HCT116 (cell line): ENCODE results near the gene CECR2. TPM values are rescaled to one million over a fixed set of nuclear protein-coding genes. Genes with fewer than 3 reads are reported as not detected.
"Not testable (repeated sequence)": the region's sequence is repeated elsewhere in the genome, so short reads cannot be mapped to it uniquely, and the experiment has no call there.

Source experiments
- ATAC-seq: fragments of 200-7000 bp; cut with Tn5 transposase; 2 replicates; pipeline ENCODE4 v1.9.1; 2020; ENCODE audit warnings: mild to moderate bottlenecking, moderate library complexity
- BruUV-seq: library from RNA; stranded (reverse); fragments of 400-500 nt; replicated peaks from 2 replicates; lab custom pipeline; 2021; lab: Mats Ljungman, UMichigan
- CTCF ChIA-PET: fragments of 300-600 bp; sonication (Branson Sonifier 250); formaldehyde crosslinking; loops from one replicate; lab custom pipeline; 2021; ENCODE audit warnings: antibody characterized with exemption; lab: Charles Lee
- POLR2A ChIA-PET: fragments of 300-600, 350-600 bp; sonication (Branson Sonifier 250); formaldehyde crosslinking; loops from one replicate; lab custom pipeline; 2021; ENCODE audit warnings: antibody characterized with exemption; lab: Charles Lee
- RAD21 ChIA-PET, 2 experiments: fragments of 300-600 bp; sonication (Branson Sonifier 250); formaldehyde crosslinking; loops; one replicate each; lab custom pipeline; 2023; ENCODE audit warnings: low total read pairs in 2 of 2; ENCODE audit not compliant: uncharacterized antibody in 2 of 2, unreplicated experiment in 2 of 2, low non-redundant PET in 1 of 2; lab: Charles Lee
- DNase-seq: peaks from one replicate; pipeline ENCODE4 v3.0.0-alpha.2; 2010; ENCODE audit warnings: low read depth, low spot score
- H2AFZ ChIP-seq: fragments of 200-600 bp; shearing (Covaris generic), sonication (generic); 2 replicates; pipeline ENCODE4 v1.6.1; 2017; ENCODE audit warnings: low read depth, mixed run types, mixed read lengths, antibody characterized with exemption, low read length; ENCODE audit not compliant: poor library complexity, severe bottlenecking
- H3K27ac ChIP-seq: 2 replicates; pipeline ENCODE4 v1.5.1; 2012; ENCODE audit warnings: low read depth, low read length
- H3K27me3 ChIP-seq: fragments of 200-600 bp; sonication (generic); 2 replicates; pipeline ENCODE4 v1.6.1; 2016; ENCODE audit warnings: mixed run types, low read length, mixed read lengths; ENCODE audit not compliant: insufficient read depth
- H3K36me3 ChIP-seq, 2 experiments: fragments of 200-500 bp in 1 of 2; fragments of 200-600 bp in 1 of 2; sonication (Bioruptor generic) in 1 of 2; sonication (generic) in 1 of 2; 2 replicates each; pipeline versions ENCODE4 v1.5.1 to v1.6.1; 2014 to 2016; ENCODE audit warnings: low read length in 2 of 2, inconsistent platforms in 1 of 2, mixed read lengths in 1 of 2, mixed run types in 1 of 2; ENCODE audit not compliant: insufficient read depth in 2 of 2, control insufficient read depth in 1 of 2
- H3K4me1 ChIP-seq, 2 experiments: fragments of 200-600 bp in 1 of 2; sonication (generic) in 1 of 2; 2 replicates each; pipeline versions ENCODE4 v1.5.1 to v1.6.1; 2012 to 2017; ENCODE audit warnings: low read length in 2 of 2, inconsistent platforms in 1 of 2, mild to moderate bottlenecking in 1 of 2, mixed read lengths in 1 of 2, mixed run types in 1 of 2, moderate library complexity in 1 of 2; ENCODE audit not compliant: insufficient read depth in 2 of 2, control insufficient read depth in 1 of 2
- H3K4me2 ChIP-seq: fragments of 200-600 bp; sonication (generic); 2 replicates; pipeline ENCODE4 v1.6.1; 2017; ENCODE audit warnings: mixed run types, low read length, mixed read lengths
- H3K4me3 ChIP-seq, 2 experiments: fragments of 200-600 bp in 1 of 2; sonication (generic) in 1 of 2; replicated peaks in 1 of 2; 2 replicates each; pipeline ENCODE4 v1.5.1; 2011 to 2016; ENCODE audit warnings: low read length in 2 of 2, control low read depth in 1 of 2, low read depth in 1 of 2, mild to moderate bottlenecking in 1 of 2, mixed read lengths in 1 of 2, mixed run types in 1 of 2
- H3K79me2 ChIP-seq: fragments of 200-600 bp; sonication (generic); 2 replicates; pipeline ENCODE4 v1.6.1; 2017; ENCODE audit warnings: mild to moderate bottlenecking, mixed run types, low read length, moderate library complexity, mixed read lengths; ENCODE audit not compliant: insufficient read depth
- H3K9ac ChIP-seq: fragments of 200-600 bp; sonication (generic); 2 replicates; pipeline ENCODE4 v1.6.1; 2016; ENCODE audit warnings: low read length, mixed read lengths
- H3K9me2 ChIP-seq: fragments of 200-600 bp; sonication (generic), shearing (Covaris generic); 2 replicates; pipeline ENCODE4 v1.6.1; 2017; ENCODE audit warnings: mixed run types, mild to moderate bottlenecking, moderate library complexity; ENCODE audit not compliant: insufficient read depth
- H3K9me3 ChIP-seq, 2 experiments: fragments of 200-500 bp in 1 of 2; fragments of 200-600 bp in 1 of 2; sonication (Bioruptor generic) in 1 of 2; sonication (generic) in 1 of 2; 2 replicates each; pipeline ENCODE4 v1.6.1; 2014 to 2017; ENCODE audit warnings: low read length in 2 of 2, mixed read lengths in 2 of 2, inconsistent platforms in 1 of 2, low read depth in 1 of 2, mild to moderate bottlenecking in 1 of 2, mixed run types in 1 of 2, moderate library complexity in 1 of 2; ENCODE audit not compliant: control insufficient read depth in 1 of 2, insufficient read depth in 1 of 2
- H4K20me1 ChIP-seq: fragments of 200-600 bp; sonication (generic), shearing (Covaris generic); 2 replicates; pipeline ENCODE4 v1.6.1; 2017; ENCODE audit warnings: mixed run types, mild to moderate bottlenecking, moderate library complexity; ENCODE audit not compliant: insufficient read depth
- ATF3 ChIP-seq: IDR thresholded peaks from 2 replicates; pipeline ENCODE4 v1.6.1; 2012
- EZH2phosphoT487 ChIP-seq: fragments of 200-600 bp; IDR thresholded peaks from 2 replicates; pipeline ENCODE4 v1.6.1; 2018; ENCODE audit warnings: antibody characterized with exemption, borderline replicate concordance
- POLR2A ChIP-seq: IDR thresholded peaks from 2 replicates; pipeline ENCODE4 v1.7.0; 2011; ENCODE audit warnings: borderline replicate concordance; ENCODE audit not compliant: insufficient read depth, insufficient read length; ENCODE audit errors: extremely low read depth
- REST ChIP-seq: IDR thresholded peaks from 2 replicates; pipeline ENCODE4 v1.6.1; 2012; ENCODE audit warnings: low read depth
- TCF7L2 ChIP-seq: IDR thresholded peaks from 2 replicates; pipeline ENCODE4 v1.7.0; 2011; ENCODE audit warnings: borderline replicate concordance, inconsistent platforms; ENCODE audit not compliant: insufficient read depth, insufficient read length; ENCODE audit errors: extremely low read depth
- YY1 ChIP-seq: IDR thresholded peaks from 2 replicates; pipeline ENCODE4 v1.6.1; 2011; ENCODE audit warnings: low read length, low read depth, moderate library complexity, mild to moderate bottlenecking; ENCODE audit not compliant: insufficient replicate concordance; ENCODE audit errors: extremely low read depth
- ZBTB33 ChIP-seq: IDR thresholded peaks from 2 replicates; pipeline ENCODE4 v1.6.1; 2011; ENCODE audit warnings: mild to moderate bottlenecking, low read length, moderate library complexity; ENCODE audit not compliant: insufficient replicate concordance; ENCODE audit errors: extremely low read depth
- ZFX ChIP-seq: fragments of 450-650 bp; IDR thresholded peaks from 2 replicates; pipeline ENCODE4 v1.6.1; 2017
- intact Hi-C: fragments of 100-400 bp; cut with micrococcal nuclease; formaldehyde crosslinking; loops from 2 replicates; pipeline ENCODE4 v1.10.0; 2022
- total RNA-seq: library from RNA; stranded (reverse); gene quantifications from one replicate; pipeline ENCODE4 v1.2.1, GENCODE V29; 2021; ENCODE audit not compliant: unreplicated experiment

CECR2 gene
- total RNA-seq, 1 experiment from 2014 or later: 6.0 TPM

GRCh38 chr22:17518406-17518805, 149.1 kb downstream of the CECR2 start:
- no peaks in the 10 kb centered on the region for H3K27me3 ChIP-seq
- H3K4me3 ChIP-seq: no peak overlapping the region
- RAD21 ChIA-PET: no interaction called here
- H4K20me1 ChIP-seq: no peaks in the 10 kb centered on the region
- no peaks in the 10 kb centered on the region for H3K36me3 ChIP-seq
- POLR2A ChIA-PET: no interaction called here
- ATAC-seq (no peak), DNase-seq (no peak)
- BruUV-seq: no TSS peak
- TF ChIP-seq ZBTB33: no peak
- no peak for TF ChIP-seq REST
- TF ChIP-seq TCF7L2: no peak
- TF ChIP-seq POLR2A: no peak
- TF ChIP-seq ZFX: no peak
- no peak for TF ChIP-seq EZH2phosphoT487
- TF ChIP-seq ATF3: no peak
- no peak for TF ChIP-seq YY1
- no peaks in the 10 kb centered on the region for H3K9me2 ChIP-seq
- H3K4me2 ChIP-seq: no peak overlapping the region
- CTCF ChIA-PET: no interaction called here
- H3K79me2 ChIP-seq: no peaks in the 10 kb centered on the region
- H3K27ac ChIP-seq: no peak overlapping the region
- intact Hi-C loops: no loop called here
- no peak overlapping the region for H3K9ac ChIP-seq
- H2AFZ ChIP-seq: no peak overlapping the region
- no peaks in the 10 kb centered on the region for H3K9me3 ChIP-seq
- no peaks in the 10 kb centered on the region for H3K4me1 ChIP-seq

GRCh38 chr22:17521971-17522370, 152.7 kb downstream of the CECR2 start:
- POLR2A ChIA-PET, ATAC-seq, DNase-seq: not testable (repeated sequence)

More at GRCh38 chr22:17521971-17522370, 152.7 kb downstream of the CECR2 start:
- H3K4me2 ChIP-seq, CTCF ChIA-PET, H3K9ac ChIP-seq, H3K36me3 ChIP-seq, H3K9me3 ChIP-seq, H3K9me2 ChIP-seq, H3K4me1 ChIP-seq, H3K27ac ChIP-seq, H4K20me1 ChIP-seq, H3K79me2 ChIP-seq, RAD21 ChIA-PET, H2AFZ ChIP-seq, H3K27me3 ChIP-seq, H3K4me3 ChIP-seq, intact Hi-C loops, BruUV-seq: not testable (repeated sequence)
